GM12878 (cell line): ENCODE data around the gene MYMK. TPM values are rescaled to one million over a fixed set of nuclear protein-coding genes. Genes with fewer than 3 reads are reported as not detected.

Experiments used
- BCL3 ChIP-seq: IDR thresholded peaks from 2 replicates; pipeline ENCODE4 v1.6.1; 2011; ENCODE audit warnings: borderline replicate concordance, low read depth, mild to moderate bottlenecking, moderate library complexity, low read length; ENCODE audit not compliant: insufficient read depth, poor library complexity, severe bottlenecking
- GATAD2B ChIP-seq: fragments of 450-650 bp; conservative IDR thresholded peaks from 2 replicates; pipeline ENCODE4 v1.6.1; 2017; ENCODE audit warnings: low read depth, mild to moderate bottlenecking, moderate library complexity
- NFXL1 ChIP-seq: fragments of 450-650 bp; IDR thresholded peaks from 2 replicates; pipeline ENCODE4 v1.6.1; 2017; ENCODE audit warnings: antibody characterized with exemption, mild to moderate bottlenecking, borderline replicate concordance
- STAT1 ChIP-seq: fragments of 450-650 bp; conservative IDR thresholded peaks from 2 replicates; pipeline ENCODE4 v1.6.1; 2014; ENCODE audit warnings: antibody characterized with exemption, mild to moderate bottlenecking
- USF1 ChIP-seq: IDR thresholded peaks from 2 replicates; pipeline ENCODE4 v1.6.1; 2011; ENCODE audit warnings: borderline replicate concordance, low read depth, mild to moderate bottlenecking, moderate library complexity, mixed read lengths, low read length; ENCODE audit not compliant: insufficient read depth; ENCODE audit errors: extremely low read length
- polyA plus RNA-seq, 11 experiments: library from polyadenylated mRNA; depleted of rRNA in 4 of 11; unstranded in 6 of 11; stranded (reverse) in 5 of 11; fragments of >200 nt; fragmentation: Nextera tagmentation in 4 of 11; fragmentation: Illumina TruSeq in 1 of 11; extraction: Ambion mirVana in 4 of 11; extraction: Trizol in 1 of 11; gene quantifications; 1 replicate in 1 of 11; 2 replicates in 10 of 11; pipeline versions ENCODE4 v1.2.1 to v1.2.3, GENCODE V29; 2011 to 2016; ENCODE audit warnings: inconsistent platforms in 2 of 11, missing spikeins in 2 of 11, low read depth in 1 of 11
- total RNA-seq, 4 experiments: library from RNA; depleted of rRNA in 3 of 4; stranded (reverse); fragments of >200 nt in 3 of 4; fragmentation: Illumina TruSeq in 1 of 4; extraction: Trizol in 1 of 4; gene quantifications; 2 replicates each; pipeline versions ENCODE4 v1.2.1 to v1.2.3, GENCODE V29; 2013 to 2021
- TF ChIP-seq, protein P1 (sequence below): IDR thresholded peaks from 2 replicates; pipeline ENCODE4 v1.6.1; 2011; ENCODE audit warnings: mild to moderate bottlenecking, low read depth, low read length, moderate library complexity; ENCODE audit not compliant: insufficient replicate concordance
- TF ChIP-seq, protein P2 (sequence below): fragments of 450-650 bp; IDR thresholded peaks from 2 replicates; pipeline ENCODE4 v1.6.1; 2018; ENCODE audit warnings: mild to moderate bottlenecking, low read depth, moderate library complexity; ENCODE audit not compliant: partially characterized antibody
- TF ChIP-seq, protein P3 (sequence below): IDR thresholded peaks from 2 replicates; pipeline ENCODE4 v1.6.1; 2012; ENCODE audit warnings: low read depth, low read length, improper control_type of control experiment

MYMK gene
- total and polyA plus RNA-seq, 10 of the 15 experiments (the other 5 are each of a cell fraction or from before 2014, with no cell fraction given) = not detected

- TF ChIP-seq USF1 (no peak), STAT1 (no peak), NFXL1 (no peak), GATAD2B (no peak), BCL3 (no peak)
- TF ChIP-seq, protein P1, sequence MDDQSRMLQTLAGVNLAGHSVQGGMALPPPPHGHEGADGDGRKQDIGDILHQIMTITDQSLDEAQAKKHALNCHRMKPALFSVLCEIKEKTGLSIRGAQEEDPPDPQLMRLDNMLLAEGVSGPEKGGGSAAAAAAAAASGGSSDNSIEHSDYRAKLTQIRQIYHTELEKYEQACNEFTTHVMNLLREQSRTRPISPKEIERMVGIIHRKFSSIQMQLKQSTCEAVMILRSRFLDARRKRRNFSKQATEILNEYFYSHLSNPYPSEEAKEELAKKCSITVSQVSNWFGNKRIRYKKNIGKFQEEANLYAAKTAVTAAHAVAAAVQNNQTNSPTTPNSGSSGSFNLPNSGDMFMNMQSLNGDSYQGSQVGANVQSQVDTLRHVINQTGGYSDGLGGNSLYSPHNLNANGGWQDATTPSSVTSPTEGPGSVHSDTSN = no peak
- TF ChIP-seq, protein P2, sequence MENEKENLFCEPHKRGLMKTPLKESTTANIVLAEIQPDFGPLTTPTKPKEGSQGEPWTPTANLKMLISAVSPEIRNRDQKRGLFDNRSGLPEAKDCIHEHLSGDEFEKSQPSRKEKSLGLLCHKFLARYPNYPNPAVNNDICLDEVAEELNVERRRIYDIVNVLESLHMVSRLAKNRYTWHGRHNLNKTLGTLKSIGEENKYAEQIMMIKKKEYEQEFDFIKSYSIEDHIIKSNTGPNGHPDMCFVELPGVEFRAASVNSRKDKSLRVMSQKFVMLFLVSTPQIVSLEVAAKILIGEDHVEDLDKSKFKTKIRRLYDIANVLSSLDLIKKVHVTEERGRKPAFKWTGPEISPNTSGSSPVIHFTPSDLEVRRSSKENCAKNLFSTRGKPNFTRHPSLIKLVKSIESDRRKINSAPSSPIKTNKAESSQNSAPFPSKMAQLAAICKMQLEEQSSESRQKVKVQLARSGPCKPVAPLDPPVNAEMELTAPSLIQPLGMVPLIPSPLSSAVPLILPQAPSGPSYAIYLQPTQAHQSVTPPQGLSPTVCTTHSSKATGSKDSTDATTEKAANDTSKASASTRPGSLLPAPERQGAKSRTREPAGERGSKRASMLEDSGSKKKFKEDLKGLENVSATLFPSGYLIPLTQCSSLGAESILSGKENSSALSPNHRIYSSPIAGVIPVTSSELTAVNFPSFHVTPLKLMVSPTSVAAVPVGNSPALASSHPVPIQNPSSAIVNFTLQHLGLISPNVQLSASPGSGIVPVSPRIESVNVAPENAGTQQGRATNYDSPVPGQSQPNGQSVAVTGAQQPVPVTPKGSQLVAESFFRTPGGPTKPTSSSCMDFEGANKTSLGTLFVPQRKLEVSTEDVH = no peak
- TF ChIP-seq, protein P3, sequence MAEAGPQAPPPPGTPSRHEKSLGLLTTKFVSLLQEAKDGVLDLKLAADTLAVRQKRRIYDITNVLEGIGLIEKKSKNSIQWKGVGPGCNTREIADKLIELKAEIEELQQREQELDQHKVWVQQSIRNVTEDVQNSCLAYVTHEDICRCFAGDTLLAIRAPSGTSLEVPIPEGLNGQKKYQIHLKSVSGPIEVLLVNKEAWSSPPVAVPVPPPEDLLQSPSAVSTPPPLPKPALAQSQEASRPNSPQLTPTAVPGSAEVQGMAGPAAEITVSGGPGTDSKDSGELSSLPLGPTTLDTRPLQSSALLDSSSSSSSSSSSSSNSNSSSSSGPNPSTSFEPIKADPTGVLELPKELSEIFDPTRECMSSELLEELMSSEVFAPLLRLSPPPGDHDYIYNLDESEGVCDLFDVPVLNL = no peak
These were observed 25.4 kb downstream of the MYMK start (continued) for GRCh38 chr9:133499132-133499891.
